Measurements from ENCODE around the gene ARL5B. TPM values are rescaled to one million over a fixed set of nuclear protein-coding genes. Genes with fewer than 3 reads are reported as not detected.

ARL5B gene
- total and polyA plus RNA-seq, 3 donors from 2014 or later = 9.4 to 18.3 (median 16.8) TPM

- Histone ChIP-seq H3K4me3 (peak overlapping the region; percentile 53 to 59), H3K27ac (no peak overlapping the region), H3K9me3 (no peaks in the 10 kb centered on the region), H3K36me3 (ENCODE audit: low read depth, missing control alignments) (no peaks in the 10 kb centered on the region), H3K27me3 (no peaks in the 10 kb centered on the region), H3K4me1 (no peaks in the 10 kb centered on the region)
- intact Hi-C loops (cut with DNase I; ENCODE audit: low total_unique reads) = no loop called here
- 72 to 79% methylated on average over 16 to 30 of the region's 31 CpGs for WGBS, 2 donors
- TF ChIP-seq CTCF (IDR thresholded peaks at IDR 0.05) (no peak), POLR2A (IDR thresholded peaks at IDR 0.05) (no peak)
- DNase-seq = peak; percentile 51
Measured at GRCh38 chr10:18710201-18710653, 51.0 kb downstream of the ARL5B start.

- H3K9me3 ChIP-seq = no peaks in the 10 kb centered on the region
- WGBS, 2 donors = 68 to 73% methylated on average over 6 of the region's 6 CpGs
- no peaks in the 10 kb centered on the region for H3K36me3 ChIP-seq (ENCODE audit: low read depth, missing control alignments)
- H3K27ac ChIP-seq = no peak overlapping the region
- no peak for DNase-seq
- no peaks in the 10 kb centered on the region for H3K27me3 ChIP-seq
- TF ChIP-seq CTCF (IDR thresholded peaks at IDR 0.05) (no peak), POLR2A (IDR thresholded peaks at IDR 0.05) (no peak)
- intact Hi-C loops (cut with DNase I; ENCODE audit: low total_unique reads) = no loop called here
- H3K4me1 ChIP-seq = no peaks in the 10 kb centered on the region
- H3K4me3 ChIP-seq = no peak overlapping the region
Measured at GRCh38 chr10:18713077-18713476, 53.8 kb downstream of the ARL5B start.

GRCh38 chr10:18718991-18719390 lies 59.8 kb downstream of the ARL5B start:
- intact Hi-C loops (cut with DNase I; ENCODE audit: low total_unique reads) = no loop called here
- no peaks in the 10 kb centered on the region for H3K4me1 ChIP-seq
- no peak for TF ChIP-seq CTCF (IDR thresholded peaks at IDR 0.05)
- no peak for TF ChIP-seq POLR2A (IDR thresholded peaks at IDR 0.05)
- no peaks in the 10 kb centered on the region for H3K27me3 ChIP-seq
- no peaks in the 10 kb centered on the region for H3K9me3 ChIP-seq
- no peak for DNase-seq
- 96 to 97% methylated on average over 1 of the region's 1 CpG for WGBS, 2 donors
- no peak overlapping the region for H3K27ac ChIP-seq
- H3K36me3 ChIP-seq (ENCODE audit: low read depth, missing control alignments) = no peaks in the 10 kb centered on the region
- no peak overlapping the region for H3K4me3 ChIP-seq

GRCh38 chr10:18719811-18720210 lies 60.6 kb downstream of the ARL5B start:
- Histone ChIP-seq H3K27me3 (no peaks in the 10 kb centered on the region), H3K4me3 (no peak overlapping the region), H3K27ac (no peak overlapping the region), H3K4me1 (no peaks in the 10 kb centered on the region), H3K36me3 (ENCODE audit: low read depth, missing control alignments) (no peaks in the 10 kb centered on the region), H3K9me3 (no peaks in the 10 kb centered on the region)
- intact Hi-C loops (cut with DNase I; ENCODE audit: low total_unique reads) = no loop called here
- no peak for TF ChIP-seq CTCF (IDR thresholded peaks at IDR 0.05)
- TF ChIP-seq POLR2A (IDR thresholded peaks at IDR 0.05) = no peak
- no peak for DNase-seq
- WGBS, 2 donors = 73 to 90% methylated on average over 1 of the region's 1 CpG

GRCh38 chr10:18721067-18721466 lies 61.8 kb downstream of the ARL5B start:
- Histone ChIP-seq H3K4me1 (no peaks in the 10 kb centered on the region), H3K9me3 (no peaks in the 10 kb centered on the region), H3K27ac (no peak overlapping the region), H3K36me3 (ENCODE audit: low read depth, missing control alignments) (no peaks in the 10 kb centered on the region), H3K27me3 (no peaks in the 10 kb centered on the region), H3K4me3 (no peak overlapping the region)
- intact Hi-C loops (cut with DNase I; ENCODE audit: low total_unique reads) = no loop called here
- DNase-seq = no peak
- 79 to 81% methylated on average over 8 to 9 of the region's 9 CpGs for whole genome bisulfite sequencing, 2 donors
- TF ChIP-seq POLR2A (IDR thresholded peaks at IDR 0.05) = no peak
- no peak for TF ChIP-seq CTCF (IDR thresholded peaks at IDR 0.05)

Data from testis (tissue), 3 donors.